Smooth muscle cell of the brain vasculature (primary cell): ENCODE results near the gene GALNTL6.

ENCODE experiments used
- DNase-seq: peaks from one replicate; pipeline ENCODE4 v3.0.0-alpha.2; 2012; ENCODE audit warnings: low read depth, low spot score

Gene GALNTL6

DNA sequence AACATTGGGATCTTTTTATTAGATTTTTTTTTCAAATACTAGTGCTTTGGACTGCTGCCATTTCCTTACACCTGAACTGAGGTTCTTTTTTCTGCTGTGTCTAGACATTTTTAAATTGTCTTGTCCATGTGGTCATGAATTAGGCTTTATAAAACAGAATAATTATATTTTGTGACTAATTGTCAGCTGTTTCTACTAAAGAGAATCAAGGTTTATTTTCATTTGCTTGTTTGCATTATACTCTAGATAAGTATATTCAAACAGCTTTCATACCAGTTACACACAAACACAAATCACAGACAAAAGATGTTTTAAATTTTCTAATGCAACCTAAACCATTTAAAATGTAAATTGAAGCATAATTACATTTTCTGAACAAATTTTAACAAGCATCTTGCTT lies 194.7 kb downstream of the GALNTL6 start:
- no peak for DNase-seq

DNA sequence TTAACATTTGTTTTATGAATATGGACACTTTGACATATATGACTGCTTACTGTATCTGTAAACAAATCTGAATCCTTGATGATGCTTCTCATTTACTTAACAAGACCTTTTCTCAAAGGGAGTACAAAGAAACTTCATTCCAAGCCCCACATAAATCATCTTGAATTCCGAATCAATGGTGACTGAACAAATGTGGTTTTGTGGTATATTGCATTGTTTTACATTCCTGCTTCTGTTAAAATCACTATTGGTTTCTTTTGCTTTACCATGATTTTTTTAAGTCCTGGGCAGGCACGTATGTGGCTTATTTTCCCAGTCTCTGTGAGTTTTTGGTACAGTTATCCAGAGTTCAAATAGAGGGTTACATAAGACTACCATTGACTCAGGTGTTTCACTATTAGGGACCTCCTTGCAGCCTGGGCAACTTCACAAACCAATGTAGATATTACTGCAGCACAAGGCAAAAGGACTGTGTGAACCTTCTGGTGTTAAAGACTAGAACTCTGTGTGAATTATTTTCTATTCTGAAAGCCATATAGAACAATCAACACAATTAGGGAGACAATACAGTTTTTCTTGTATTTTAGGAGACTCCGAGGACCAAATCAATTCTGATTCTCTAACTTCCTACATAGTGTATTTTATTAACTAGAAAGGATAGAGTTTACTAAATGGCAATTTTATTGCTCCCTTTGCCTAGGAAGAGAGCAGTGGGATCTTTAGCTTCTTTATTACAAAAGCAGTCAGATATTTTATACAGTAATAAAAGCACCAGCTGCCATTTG lies 196.4 kb downstream of the GALNTL6 start:
- no peak for DNase-seq

DNA sequence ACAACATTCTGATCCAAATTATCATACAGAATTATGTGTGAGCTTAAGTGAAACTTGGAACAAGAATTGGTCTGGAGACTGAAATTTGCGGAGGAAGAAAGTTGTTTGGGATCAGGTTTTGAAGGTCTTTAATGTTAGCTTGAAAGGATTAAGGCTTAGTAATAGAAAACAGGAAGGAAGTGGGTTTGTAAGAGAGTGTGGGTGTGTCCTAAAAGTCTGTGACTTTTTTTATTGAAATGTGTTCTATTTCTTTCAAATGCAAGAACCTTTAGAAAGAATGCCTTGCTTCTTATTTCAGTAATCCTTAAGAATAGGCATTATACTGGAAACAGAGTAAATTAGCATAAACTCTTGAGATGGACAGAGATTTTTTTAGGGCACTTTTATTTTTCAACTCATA lies 198.0 kb downstream of the GALNTL6 start:
- DNase-seq, result no peak

DNA sequence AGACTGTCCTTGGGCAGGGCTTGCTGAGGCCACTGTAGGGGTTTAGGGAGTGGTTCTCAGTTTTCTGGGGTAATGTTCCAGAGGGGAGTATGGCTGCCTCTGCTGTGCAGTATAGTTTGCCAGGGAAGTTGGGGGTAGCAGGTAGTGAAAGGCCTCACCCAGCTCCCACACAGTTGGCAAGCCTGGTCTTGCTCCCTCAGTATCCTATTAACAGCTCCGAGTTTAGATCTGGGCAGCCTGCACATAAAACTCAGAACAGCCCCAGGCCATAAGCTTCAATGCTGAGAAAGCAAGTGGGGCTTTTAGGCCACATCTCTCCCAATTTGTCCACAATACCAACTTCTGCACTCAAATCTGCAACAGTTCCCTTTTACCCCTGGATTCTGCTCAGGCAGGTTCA lies 205.2 kb downstream of the GALNTL6 start:
- DNase-seq, result no peak

DNA sequence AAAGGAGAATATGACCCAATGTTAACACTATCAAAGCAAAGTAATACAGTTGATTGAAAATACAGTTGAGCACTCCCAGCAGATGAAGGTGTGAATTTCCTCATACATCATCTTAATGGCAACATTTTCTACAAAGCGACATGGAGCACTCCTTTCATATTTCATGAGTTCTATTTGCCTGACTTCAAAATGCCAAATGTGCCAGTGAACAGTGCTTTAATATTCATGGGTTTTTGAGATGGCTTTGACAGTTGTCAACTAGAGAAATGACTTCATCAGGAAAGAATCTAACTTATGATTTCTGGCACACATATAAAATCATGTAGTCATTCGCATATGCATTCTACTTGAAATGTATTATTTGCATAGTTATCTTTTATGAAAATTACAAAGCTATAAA lies 222.4 kb downstream of the GALNTL6 start:
- DNase-seq, result no peak

DNA sequence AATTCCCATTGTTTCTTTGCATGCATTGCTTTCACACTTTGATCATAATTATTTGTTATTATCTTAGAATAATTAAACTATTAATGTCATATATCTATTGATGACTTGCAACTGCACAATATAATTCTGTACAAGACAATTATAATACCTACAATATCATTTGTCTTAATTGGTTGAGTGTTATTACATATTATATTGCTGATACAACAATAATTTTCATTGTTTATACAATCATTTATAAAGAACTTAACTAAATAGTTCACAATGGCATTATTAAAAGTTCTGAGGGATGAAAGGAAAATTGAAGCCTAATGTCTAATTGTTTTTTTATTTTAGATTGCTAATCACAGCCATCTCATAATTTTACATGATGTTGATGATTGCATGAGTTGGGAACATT lies 227.6 kb downstream of the GALNTL6 start:
- DNase-seq, result no peak

DNA sequence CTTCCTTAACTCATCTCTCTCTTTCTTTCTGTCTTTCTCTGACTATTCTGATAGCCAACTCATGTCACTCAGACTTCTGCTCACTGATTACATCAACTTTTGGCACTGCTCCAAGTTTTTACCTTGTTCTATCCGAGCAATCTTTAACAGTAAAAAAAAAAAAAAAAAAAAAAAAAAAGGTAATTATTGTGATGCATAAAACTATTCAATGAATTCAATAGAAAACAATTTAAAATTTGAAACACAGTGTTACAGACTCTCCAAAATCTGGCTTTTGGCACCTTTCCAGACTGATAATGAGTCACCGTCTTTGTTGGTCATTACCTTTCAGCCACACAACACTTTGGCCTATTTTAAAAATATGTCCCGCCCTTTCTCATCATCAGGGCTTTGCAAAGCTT lies 229.5 kb downstream of the GALNTL6 start:
- DNase-seq, result no peak

DNA sequence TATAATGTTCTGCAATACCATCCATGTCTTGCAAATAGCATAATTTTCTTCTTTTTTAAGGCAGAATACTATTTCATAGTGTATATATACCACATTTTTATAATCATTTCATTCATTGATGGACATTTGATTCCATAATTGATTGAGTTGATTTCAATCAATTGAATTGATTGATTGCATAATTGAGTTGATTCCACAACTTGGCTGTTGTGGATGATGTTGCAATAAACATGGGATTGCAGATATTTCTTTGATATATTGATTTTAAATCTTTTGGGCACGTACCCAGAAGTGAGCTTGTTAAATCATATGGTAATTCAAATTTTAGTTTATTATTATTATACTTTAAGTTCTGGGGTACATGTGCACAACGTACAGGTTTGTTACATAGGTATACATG lies 232.8 kb downstream of the GALNTL6 start:
- DNase-seq, result no peak

DNA sequence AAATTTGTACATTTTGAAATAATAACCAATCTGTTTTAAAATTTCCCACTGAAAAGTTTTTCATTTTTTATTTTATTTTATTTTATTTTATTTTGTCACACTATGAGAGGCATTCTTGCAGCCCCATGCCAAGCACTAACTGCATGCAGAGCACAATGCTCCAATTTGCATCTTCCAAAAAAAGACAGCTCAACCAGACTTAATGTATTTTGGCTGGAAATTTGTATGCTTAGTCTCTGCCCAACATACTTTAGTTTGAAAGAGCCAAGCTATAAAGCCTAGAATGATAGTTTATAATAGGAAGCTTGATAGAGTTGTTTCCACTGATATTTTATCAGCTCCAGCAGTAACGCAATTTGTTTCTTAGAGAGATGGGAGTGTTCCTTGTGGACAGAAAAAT lies 235.5 kb downstream of the GALNTL6 start:
- DNase-seq, result no peak

DNA sequence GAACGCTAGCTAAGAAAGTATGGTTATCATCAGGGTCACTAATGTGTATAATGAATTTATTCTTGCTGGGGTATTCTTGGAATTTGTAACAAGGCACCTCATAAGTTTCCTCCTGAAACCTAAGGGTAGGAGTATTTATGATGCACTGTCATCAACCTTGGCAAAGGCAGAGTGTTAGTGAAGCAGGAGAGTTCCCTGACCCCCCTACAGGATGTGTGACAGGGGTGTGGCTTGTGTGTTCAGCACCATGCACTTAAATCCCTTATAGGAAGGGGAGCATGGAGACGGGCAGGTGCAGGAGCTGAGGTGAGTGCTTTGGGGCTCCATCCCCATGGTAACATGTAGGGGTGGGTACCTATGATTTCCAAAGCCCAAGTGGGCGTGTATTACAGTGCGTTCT lies 237.7 kb downstream of the GALNTL6 start:
- no peak for DNase-seq

DNA sequence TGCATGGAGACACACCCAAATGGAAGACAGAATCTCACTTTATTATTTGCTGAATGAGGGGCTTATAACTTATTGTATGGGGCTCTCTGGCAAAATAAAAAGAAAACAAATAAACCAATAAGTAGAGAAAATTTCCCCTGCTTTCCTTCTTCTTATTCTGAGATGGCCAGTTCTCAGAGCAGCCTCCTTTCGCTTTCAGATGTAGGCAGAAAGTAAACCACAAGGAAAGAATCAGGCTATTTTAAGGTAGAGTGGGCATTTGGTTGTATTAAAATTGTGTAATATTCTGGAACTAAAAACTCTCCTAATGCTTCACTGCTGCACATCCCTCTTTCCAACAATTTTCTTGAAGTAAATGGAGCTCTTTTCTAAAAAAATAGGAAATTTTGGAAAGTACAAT lies 241.8 kb downstream of the GALNTL6 start:
- DNase-seq, result no peak

DNA sequence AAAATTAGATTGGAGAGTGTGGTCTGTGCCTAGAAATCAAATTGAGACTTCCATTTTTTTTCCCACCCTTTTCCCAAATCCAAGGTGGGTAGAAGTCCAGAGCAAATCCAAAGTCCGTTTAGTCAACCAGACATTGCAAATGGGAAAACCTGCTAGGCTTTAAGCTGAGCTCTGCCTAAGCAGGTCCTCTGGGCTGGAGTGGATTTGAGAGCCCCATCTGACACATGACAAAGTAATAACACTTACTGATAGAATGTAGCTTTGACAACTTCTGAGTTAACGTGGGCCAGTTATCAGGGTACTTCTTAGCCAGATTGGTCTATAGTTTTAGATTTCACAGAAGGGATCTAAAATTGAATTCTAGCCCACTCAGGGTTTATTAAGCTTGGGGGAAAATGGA lies 242.3 kb downstream of the GALNTL6 start:
- DNase-seq, result no peak

DNA sequence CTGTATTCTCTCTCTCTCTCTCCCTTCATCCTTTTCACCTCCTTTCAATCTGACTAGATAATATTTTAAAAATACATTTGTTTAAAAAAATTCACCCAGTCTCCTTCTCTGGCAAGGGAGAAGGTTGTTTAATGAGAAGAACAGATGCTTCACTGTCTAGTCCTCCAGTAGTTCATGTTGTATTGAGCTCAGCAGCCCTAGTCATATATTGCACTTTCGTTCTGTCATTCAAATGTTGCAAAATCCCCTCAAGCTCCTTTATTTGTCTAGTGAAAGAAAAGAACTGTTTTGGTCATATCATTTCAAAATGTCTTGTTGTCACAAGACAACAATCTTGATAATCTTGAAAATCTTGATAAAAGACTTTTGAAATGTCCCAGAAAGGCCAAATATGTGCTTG lies 248.0 kb downstream of the GALNTL6 start:
- DNase-seq, result no peak

DNA sequence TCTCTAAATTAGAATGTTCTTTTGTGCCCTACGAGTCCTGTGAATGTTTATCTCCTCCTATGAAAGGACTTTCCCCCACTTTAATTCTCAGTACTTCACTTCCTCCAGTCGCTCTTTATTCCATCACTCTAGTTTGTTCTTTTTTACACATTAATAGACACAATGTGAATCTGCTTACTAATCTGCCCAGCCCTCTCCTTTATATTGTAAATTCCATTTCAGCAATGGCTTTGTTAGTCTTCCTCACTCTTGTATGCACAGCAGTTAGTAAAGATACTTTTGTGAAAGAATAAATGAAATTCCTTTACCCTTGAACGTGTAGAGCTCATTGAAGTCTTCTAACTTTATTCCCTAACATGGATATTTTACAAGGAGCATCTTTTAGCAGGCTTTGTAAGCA lies 255.3 kb downstream of the GALNTL6 start:
- DNase-seq, result no peak

DNA sequence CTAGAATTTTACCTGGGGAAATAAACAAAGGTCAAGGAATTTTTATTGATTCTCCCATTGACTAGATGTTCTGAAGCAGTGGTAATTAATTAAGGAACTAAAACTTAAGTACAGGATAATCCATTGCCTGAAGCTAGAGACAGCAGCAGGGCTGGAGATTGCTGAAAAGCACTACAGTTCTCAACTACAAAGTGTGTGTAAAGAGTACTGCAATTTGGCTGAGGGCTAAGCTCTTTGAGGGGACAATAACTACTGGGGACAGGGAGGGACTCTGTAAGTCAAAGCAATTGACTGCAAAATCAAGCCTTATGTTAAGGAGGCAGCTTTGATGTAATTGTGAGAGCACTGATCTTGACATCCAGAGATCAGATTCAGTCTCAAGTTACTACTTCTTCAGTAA lies 260.4 kb downstream of the GALNTL6 start:
- DNase-seq, result no peak

DNA sequence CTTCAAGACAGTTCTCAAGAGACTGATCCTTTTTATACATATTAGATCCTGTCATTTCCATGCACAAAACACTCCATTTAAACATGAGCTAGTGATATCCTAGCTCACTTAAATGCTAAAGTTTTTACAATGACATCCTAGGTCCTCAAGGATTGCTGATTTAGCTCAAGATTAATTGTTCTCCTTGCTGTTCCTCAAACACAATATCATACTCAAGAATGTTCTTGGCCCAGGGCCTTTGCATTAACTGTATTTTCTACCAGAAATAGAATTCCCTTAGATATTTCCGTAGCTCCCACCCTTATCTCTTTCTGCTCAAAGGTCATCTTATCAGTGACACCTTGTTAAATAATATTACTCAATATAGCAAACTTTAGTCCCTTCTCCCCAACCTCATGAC lies 270.1 kb downstream of the GALNTL6 start:
- DNase-seq, result no peak

DNA sequence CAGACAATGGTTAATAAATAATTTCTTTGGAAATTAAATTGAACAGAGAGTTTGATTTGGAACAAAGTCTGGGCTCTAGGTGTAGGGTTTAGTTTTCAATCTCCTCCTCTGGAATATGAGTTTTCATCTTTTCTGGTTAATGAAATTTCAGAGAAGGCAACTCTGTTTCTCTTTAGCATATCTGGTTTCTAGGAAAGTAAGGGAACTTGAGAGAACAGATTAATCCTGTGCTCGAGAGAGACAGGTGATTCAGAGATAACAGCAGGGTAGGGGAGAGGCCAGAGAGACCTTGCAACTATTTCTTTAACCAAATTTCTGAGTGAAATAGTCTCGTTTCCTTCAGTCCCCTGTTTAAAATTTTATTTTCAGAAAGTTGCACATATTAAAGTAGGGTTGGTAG lies 275.4 kb downstream of the GALNTL6 start:
- DNase-seq, result no peak

DNA sequence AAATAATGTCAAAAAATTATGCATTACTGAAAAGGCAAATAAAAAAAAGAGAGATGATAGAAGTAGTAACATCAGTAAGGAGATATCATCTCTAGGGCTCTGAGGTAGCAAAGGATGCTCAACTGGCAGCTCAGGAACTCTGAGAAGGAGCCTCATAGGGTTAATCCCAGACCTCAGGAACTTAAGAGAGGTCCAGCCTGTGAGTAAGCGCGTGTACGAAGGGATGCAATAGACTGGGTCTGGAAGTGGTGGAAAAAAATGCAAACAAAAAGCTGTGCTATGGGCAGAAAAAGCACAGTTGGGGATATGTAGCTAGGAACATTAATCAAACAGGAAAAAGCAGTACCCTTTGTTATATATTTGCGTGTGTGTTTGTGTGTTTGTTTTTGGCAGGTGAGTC lies 282.0 kb downstream of the GALNTL6 start:
- DNase-seq, result no peak

DNA sequence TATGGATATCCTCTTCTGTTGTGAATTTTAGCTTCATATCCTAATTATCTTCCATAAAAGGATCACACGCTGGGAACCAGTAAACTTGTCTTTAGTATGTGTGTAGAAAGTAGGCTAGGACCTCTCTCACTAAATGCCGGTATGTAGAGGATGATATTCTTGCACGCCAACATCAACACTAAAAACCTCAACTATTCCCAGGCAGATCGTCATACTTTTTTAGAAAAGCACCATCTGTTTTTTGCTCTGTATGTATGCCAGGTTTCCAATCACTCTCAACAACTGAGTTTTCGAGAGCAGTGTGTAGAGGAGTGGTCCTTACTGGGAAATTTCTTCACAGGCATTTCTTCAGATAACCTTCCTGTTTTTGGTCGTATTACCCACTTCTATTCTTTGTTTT lies 283.6 kb downstream of the GALNTL6 start:
- no peak for DNase-seq

DNA sequence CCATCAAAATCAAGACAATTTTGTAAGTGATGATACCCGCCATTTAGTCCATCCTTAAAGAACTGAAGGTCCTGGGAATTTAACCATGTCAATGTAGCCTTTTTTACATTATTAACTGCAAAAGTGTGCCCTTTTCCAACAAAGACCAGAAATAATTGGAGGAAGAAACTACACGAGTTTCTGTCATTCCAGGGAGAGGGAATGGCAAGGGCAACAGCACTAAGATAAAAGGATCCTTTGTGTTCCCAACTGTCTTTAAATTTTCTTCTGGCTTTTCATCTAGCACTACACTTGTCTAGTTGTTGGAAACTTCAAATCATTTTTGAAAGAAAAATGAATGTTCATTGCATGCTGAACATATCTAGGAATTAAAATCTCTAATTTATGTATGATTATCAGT lies 286.2 kb downstream of the GALNTL6 start:
- no peak for DNase-seq

DNA sequence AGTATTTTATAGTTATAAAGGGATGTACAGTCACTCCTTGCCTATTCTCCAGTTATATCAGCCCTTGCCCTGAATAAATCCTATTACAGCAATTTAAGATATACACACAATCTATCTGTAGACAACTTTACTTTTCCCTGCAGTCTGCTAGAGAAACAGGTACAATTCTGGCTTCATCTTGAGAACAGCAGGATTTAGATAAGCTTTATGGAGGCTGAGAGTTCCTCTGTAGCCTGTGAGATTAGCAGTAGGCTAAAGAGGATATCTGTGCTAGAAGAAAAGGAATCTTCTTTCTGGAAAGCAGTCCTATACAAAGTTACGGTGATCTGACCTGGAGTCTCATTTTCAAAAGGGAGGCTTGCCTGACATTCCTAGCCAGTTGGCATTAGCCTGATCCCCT lies 290.3 kb downstream of the GALNTL6 start:
- DNase-seq, result no peak

DNA sequence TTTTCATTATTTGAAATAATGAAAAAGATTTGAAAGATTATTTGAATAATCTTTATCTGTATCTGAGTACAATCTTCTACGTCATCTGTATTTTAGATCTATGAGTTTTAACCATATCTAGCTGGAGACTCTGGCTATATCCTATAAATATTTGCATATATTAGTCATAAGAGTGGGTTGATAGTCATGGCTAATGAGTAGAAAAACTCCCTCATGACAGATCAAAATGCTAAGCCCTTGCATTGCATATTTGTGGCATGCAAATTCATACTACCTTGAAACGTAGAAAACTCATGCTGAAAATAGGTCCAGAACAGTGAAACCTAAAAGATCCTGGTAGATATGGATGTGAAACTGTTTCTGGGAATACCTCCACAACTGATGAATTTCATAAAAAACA lies 291.3 kb downstream of the GALNTL6 start:
- no peak for DNase-seq

DNA sequence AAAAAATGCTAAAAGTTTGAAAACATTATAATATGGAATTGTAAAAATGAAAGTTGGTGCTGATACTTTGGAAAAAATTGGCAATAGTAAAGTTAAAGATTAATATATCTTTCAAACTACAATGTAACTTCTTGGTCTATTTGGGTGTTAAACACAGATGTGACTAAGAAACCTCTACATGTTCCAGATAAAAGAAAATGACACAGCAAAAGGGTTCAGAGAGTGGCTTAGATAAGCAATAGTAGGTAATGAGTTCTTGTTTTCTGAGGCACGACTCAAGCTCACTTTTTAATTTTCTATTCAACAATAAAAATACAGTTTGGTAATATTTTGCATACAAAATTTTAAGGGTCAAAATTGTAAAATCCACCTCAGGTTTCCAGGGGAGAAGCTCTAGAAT lies 292.7 kb downstream of the GALNTL6 start:
- DNase-seq, result no peak

DNA sequence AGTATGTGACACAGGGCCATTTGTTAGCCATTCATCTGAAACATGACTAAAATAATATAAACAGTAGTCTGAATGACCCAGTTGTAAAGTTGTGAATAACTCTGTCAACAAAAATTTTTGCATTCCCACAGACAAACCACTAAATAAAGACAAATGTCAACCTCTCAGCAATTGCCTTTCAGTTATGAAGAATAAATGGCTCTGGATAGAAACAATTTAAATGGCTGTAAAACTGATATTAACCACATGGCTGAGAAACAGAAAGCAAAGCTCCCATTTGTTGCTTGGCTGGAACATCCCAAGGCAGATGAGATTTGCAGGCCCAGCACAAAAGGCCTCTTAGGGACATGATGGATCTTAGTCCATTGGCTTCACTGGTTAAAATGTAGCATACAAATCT lies 296.3 kb downstream of the GALNTL6 start:
- no peak for DNase-seq
